Glomerular visceral epithelial cell (primary cell): ENCODE data around the gene TBCE.

Experiments
- DNase-seq: peaks from one replicate; pipeline ENCODE4 v3.0.0-alpha.2; 2016; ENCODE audit errors: extremely low spot score

Gene TBCE, protein sequence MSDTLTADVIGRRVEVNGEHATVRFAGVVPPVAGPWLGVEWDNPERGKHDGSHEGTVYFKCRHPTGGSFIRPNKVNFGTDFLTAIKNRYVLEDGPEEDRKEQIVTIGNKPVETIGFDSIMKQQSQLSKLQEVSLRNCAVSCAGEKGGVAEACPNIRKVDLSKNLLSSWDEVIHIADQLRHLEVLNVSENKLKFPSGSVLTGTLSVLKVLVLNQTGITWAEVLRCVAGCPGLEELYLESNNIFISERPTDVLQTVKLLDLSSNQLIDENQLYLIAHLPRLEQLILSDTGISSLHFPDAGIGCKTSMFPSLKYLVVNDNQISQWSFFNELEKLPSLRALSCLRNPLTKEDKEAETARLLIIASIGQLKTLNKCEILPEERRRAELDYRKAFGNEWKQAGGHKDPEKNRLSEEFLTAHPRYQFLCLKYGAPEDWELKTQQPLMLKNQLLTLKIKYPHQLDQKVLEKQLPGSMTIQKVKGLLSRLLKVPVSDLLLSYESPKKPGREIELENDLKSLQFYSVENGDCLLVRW

DNA sequence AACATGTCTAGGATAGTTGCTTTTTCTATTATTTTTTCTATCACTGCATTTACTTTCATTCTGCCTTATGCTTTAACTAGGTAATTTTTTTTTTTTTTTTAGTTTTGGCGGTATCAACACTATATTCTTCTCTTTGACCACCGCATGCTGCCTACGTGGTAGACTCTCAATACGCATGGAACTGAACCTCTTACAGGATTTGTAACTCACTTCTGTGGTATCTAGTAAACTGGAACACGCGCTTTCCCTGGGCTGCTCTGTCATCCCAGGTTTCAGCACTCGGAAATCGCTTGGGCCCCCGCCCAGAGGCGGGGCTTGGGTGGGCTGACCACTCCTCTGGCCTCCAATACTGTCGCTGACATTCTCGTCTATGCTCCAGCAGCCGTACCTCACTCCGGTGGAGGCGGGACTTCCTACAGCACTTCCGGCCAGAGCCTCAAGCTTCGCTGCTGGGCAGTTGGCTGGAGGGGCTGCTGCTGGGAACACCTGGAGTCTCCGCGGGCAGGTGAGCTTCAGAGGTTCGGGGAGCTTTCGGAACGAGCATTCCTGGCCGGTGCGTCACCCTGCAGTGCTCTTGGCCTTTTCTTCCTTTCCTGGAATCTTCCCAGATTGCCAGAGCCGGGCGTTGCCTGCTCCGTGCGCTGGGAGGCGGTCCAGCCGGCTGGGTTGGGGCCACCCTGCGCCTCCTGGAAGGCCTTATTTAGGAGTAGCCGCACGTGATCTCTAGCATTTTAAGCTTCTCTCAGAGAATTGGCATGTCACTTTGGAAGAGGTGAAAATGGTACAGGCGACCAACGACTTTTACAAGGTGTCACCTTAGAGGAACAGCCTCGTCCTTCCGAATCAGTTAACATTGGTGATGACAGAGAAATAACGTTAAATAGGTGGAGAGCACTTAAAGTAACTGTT, at the start of gene TBCE:
TBCE (plus strand) TSS at position 428 of the 909 bp plus-strand sequence. CDS start 12,623 bp downstream, outside the sequence.
- peak; percentile 97 for DNase-seq

DNA sequence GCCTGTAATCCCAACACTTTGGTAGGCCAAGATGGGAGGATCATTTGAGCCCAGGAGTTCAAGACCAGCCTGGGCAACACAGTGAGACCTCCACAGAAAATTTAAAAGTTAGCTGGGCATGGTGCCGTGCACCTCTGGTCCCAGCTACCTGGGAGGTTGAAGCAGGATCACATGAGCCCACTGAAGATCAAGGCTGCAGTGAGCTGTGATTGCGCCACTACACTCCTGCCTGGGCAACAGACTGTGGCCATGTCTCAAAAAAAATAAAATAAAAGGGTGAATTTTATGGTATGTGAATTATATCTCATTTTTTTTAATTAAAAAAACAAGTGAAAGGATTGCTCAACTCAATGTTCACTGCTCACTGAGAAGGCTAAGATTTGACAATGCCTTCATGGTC, 48.0 kb upstream of the TBCE start:
- no peak for DNase-seq

DNA sequence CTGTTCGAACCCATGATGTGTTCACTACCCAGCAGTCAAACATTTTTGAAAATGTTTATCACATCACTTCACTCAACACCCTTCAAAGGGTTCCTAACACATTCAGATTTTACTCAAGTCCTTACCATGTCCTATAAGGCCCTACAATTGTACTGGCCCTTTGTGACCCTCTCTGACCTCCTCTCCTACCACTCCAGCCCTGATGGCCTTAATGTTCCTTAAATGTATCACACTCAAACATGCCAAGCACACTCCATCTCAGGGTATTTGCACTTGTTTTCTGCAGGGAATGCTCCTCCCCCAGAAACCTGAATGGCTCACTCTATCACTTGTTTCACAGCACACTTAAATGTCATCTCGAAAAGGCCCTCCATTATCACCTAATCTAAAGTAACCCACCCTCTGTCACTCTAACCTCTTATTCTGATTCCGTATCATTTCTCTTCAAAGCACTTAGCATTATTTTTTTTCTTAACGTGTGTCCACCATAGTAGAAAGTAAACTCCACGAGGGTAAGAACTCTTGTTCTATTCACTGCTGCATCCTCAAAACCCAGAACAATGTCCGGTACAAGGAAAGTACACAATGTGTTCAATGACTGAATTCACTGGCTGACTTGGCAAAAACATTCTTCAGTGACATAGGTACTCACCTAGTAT, 46.6 kb upstream of the TBCE start:
- DNase-seq, result no peak

DNA sequence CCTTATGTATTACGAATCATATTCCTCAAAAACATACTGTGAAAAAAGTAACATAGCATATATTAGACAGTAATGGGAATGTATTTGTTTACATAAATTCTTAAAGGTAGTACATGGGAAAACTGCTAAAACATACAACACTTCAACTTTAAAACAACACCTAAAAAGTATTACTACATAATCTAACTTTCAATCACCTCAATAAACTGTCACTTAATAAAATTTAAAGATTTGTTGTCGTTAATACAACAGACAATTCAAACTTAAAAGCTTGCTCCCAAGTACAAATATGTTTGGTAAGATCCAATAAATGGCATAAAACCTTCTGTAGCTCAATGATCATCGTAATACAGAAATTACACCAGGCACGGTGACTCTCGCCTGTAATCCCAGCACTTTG, 42.9 kb upstream of the TBCE start:
- DNase-seq, result no peak

DNA sequence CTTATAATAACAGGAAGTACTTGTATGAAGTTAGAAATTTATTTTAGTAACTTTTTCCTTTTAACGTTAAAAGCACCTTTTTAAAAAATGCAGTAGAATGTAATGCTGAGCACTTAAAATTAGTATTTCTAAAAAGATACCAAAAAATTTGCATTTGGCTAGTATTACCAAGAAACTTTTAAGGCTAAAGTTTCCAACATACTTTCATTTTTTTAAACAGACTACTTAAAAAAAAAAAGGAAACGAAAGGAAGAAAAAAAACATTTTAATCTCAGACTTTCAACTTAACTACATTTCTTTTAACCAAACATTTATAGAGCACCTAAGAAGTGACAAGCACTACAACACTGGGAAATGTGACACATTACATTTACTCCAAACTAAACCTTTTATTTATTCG, 42.1 kb upstream of the TBCE start:
- no peak for DNase-seq

DNA sequence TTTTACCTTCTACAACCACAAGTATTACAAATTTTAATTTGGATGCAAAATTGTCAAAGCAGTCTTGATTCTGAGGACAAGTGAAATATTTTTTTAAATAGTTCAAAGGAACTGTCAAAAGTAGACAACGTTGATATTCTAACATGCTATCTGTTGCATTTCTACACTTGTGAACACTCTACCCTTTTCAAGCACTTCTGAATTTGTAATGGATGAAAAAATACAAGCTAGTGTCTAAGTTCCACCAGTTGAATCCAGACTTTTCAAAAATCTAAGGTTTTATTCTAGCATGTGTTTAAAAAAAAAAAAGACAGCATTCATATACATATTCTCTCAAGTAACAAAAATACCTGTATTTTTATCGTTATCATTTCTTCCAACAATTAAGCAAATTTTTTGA, 41.4 kb upstream of the TBCE start:
- no peak for DNase-seq

DNA sequence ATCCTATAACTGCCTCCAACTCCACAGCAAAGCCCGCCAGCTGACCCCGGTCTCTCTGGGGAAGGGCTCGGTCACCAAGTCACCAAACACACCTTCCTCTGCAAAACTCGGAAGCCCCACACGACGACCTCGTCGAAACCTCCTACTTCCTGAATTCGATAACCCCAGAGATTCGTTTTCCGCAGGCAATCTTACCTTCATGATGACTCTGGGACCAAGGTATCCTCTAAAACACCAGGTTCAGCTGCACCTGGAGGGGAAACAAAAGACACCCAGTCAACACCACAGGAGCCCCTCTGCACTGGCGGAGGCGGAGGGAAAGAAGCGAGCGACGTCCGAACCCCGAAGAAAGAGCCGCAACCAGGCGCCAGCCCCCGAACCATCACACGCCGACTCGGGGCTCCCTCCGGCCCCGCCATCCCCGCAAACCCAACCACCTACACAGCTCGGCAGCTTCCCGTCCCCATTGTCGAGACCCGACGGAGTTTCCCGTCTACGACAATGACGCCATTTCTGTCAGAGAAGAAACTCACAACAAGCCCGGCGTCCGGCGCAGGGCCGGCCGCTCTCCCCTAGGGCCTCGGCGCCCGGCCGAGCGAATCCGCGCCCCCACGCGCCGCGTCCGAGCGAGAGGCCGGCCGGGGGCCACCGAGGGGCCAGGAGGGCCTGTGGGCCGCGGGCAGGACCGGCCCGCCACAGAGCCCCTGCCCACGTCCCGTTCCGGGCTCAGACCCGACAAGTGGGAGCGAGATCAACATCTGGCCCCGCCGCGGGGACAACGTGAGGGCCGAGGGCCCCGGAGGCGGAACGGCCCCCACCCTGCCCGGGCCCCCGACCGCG, 40.3 kb upstream of the TBCE start:
- peak; percentile 30 for DNase-seq

DNA sequence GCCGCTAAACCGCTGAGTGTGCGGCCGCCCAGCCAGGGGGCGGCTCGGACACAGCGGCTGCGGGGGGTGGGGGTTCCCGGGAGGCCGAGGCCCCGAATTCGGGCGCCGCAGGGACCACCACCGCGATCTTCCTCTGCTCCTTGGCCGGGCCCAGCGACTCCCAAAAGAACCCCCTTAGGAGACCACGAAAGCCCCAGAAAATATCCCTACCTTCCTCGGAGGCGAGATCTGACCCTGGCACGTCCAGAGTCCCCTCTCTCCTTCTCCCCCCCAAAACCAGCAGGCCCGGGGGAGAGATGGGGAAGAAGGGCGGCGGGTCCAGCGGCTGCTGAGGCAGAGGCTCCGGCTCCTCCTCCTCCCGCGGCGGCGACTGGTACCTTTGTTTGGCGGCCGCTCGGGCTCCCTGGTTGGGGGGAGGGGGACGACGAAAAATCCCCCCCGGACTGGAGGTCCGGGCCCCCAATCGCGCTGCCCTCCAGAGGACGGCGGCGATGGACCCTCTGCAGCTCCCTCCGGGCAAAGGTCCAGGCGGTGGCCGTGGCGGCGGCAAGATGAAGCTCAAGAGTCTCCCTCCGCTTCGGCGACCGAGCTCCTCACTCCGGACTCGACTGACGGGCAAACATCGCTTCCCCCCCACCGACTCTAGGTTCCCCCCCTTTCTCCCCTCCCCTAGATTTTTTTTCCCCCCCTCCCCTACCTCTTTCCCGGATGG, 39.5 kb upstream of the TBCE start, which contains the start of gene ARID4B:
ARID4B (minus strand) TSS at position 621 of the 712 bp plus-strand sequence. CDS start 1,260 bp downstream, outside the sequence.
- no peak for DNase-seq

DNA sequence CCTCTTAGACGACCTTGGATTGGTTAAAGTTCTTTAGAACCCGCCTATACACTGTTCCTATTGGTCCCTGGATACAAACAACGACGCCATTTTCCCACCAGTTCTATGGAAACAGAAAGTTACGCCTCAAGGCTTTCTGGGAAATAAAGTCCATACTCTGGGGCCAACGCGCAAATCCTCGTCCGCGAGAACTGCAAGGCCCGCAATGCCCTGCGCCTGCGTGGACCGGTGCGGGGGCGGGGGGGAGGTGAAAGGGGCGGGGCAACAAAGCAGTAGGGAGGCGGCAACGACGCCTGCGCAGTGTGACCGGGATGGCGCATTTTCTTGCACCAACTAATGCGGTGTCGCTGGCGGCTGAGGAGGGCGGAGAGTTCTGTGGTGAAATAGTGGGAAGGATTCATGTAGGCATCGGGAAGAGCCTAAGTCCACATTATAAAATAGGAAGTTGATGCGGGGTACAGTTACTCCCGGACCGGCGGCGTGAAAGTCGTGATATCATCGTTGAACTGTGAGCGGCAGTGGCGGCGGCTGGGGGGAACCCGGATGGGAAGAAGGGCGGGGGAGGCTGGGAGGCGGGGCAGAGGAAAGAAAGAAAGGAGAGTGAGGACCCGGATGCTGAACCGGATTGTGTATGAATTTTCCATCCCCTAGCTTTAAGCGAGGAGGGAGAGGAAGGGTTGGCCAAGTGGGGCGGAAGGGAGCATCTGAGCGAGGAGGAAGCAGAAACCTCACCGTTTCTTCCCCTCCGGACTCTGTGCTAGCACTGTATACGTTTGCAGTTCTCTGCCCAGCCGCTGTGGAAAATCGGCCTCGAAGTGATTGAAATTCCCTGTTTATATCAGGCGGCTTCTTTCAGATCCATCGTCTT, 38.7 kb upstream of the TBCE start, which contains the start of gene GGPS1:
GGPS1 (plus strand) TSS at position 300 of the 868 bp plus-strand sequence. CDS start 6,695 bp downstream, outside the sequence.
- DNase-seq, result peak; percentile 100

DNA sequence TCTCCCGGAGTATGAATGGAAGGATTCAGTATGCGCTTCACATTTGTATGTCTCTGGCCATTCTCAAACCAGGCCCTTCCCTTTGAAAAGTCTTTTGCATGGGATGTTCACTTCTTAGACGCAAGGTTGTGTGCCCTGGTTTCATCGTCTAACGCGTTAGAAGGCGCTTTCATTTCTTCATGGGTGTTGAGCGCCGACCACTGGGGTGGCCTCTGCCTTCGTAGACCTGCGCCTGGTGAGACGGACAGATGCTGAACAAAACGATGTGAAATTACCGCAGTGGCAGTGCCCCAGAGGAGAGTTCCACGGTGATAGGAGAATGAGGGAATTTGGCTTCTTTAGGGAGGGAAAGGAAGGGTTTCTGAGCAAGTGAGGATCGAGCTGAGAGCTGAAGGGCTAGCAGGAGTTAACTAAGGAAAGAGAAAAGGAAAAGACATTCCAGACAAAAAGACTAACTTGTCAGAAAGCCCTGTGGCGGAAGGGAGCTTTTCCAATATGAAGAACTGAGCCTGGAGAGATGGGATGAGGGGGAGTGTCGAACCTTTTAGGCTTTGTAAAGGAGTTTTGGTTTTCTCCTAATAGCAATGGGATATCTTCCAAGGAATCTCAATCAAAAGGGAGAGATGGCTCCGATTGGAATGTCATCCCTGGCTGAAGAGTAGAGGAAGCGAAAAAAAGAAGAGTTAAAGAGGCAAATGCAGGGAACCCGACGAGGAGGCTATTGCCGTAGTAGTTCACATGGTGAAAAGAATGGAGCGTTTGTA, 37.9 kb upstream of the TBCE start:
- peak; percentile 47 for DNase-seq

DNA sequence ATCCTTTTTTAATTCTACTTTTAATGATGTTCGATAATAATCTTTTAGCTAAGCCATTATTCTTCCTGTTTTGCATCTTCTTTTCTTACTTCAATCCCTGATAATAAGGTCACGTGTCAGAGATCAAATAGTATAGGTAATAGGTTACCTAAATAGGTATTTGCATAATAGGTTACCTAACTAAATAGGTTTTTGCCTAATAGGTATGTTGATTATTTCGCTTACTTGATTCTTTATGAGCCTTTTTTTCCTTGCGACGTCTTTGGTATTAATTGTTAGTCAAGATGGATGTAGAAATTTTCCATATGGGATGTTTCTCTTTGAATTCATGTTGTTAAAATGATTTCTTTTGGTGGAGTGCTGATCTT, 36.3 kb upstream of the TBCE start:
- no peak for DNase-seq

DNA sequence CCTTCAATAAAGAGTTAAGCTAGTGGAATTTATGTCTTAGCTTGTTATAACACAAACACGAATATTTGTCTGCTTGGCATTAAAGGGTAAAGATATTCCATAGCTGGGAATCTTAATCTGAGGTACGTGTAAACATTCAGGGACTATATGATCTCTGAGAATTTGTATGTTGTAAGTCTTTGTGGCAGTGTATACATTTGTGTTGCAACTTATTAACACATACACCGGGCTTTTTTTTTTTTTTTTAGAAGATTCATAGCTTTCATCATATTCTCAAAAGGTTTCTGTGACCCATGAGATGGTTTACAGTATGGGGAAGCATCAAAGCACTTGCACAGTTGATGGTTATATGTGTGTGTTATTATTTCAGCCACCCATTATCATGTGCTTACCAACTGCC, 35.8 kb upstream of the TBCE start:
- DNase-seq, result no peak

DNA sequence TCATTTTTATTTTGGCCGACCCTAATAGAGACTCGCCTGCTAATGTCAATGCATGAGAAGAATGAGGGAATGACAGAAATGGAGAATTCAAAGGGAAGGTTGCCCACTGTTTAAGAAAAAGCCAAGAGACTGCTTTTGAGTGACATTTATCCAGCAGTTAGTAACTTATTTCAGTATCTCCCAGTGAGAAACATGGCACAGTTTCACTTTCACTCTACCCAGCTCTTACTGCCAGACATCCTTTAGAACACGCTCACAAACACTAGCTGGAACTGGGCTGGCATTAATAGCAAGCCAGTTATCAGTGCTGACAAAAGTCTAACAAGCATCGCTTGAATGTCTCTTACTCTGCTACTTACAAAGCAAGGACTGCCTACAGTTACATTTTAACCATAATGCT, 30.3 kb upstream of the TBCE start:
- peak; percentile 45 for DNase-seq

DNA sequence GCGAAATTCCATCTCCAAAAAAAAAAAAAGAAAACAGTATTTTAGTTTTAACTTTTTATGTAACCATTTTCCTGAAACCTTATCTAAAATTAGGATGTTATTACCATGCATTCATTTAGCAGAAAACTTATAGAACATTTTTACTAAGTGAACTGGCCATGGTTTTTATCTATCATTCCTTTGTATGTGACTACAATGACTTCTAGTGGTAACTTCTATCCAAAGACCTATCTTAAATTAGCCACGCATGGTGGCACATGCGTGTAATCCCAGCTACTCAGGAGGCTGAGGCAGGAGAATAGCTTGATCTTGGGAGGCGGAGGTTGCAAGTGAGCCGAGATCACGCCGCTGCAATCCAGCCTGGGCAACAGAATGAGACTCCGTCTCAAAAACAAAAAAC, 27.5 kb upstream of the TBCE start:
- no peak for DNase-seq

DNA sequence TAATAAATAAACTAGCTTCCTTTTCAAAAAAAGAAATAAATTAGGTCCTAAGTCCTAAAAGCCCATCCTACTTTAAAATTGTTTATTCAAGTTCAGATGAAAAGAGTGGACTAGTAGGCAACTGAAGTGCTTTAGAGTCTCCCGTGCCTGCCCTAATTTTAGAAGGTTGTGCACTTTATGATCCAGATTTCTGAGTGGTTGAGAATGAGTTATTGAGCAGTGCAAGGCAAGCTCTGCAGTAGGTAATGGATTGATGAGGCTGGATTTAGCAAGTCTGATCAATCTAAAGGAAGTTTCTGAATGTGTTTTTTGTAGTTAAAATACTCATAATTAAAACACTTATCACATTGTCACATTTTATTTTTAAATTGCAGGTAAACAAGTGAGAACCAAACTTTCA, 25.9 kb upstream of the TBCE start:
- DNase-seq, result no peak

DNA sequence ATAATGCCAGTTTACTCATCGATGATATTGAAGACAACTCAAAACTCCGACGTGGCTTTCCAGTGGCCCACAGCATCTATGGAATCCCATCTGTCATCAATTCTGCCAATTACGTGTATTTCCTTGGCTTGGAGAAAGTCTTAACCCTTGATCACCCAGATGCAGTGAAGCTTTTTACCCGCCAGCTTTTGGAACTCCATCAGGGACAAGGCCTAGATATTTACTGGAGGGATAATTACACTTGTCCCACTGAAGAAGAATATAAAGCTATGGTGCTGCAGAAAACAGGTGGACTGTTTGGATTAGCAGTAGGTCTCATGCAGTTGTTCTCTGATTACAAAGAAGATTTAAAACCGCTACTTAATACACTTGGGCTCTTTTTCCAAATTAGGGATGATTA, 25.2 kb upstream of the TBCE start:
- DNase-seq, result no peak

DNA sequence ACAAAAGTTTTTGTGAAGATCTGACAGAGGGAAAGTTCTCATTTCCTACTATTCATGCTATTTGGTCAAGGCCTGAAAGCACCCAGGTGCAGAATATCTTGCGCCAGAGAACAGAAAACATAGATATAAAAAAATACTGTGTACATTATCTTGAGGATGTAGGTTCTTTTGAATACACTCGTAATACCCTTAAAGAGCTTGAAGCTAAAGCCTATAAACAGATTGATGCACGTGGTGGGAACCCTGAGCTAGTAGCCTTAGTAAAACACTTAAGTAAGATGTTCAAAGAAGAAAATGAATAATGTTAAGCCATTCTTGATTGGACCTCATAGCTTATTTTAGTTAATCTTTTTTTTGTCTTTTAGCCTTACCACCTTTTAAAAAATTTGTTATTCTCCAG, 24.8 kb upstream of the TBCE start:
- DNase-seq, result no peak

DNA sequence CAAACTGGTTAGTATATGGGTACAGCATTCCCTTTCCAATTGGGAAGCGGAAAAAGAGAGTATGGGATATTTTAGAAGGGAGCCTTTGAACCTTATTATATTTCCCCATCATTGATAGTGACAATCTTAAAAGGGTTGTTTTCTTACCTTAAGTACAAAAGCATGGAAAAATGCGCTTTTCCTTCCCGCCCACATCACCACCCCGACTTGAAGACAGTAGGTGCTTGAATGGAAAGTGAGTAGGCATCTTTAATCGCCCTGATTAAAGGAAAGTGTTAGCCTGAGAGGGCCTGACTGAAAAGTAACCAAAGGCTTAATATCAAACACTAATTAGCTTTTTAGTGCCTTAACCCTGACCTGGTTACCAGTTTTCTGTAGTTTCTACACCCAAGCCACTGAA, 23.5 kb upstream of the TBCE start:
- no peak for DNase-seq

DNA sequence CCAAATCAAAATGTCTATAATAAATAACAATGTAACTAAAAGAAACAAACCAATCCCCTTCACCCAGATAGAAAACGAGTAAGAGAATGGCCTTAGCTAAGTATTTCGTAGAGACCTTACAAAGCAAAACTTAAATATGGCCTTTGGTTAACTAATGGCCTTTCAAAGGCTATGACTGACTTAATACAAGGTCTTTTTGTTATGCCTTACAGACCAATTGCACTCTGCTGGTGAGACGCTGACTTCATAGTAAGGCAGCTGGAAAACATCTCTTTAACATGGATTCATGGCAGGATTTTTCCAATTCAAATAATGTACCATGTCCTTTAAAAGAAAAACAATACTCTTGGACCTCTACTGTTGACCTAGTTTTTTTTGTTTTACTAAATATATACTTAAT, 15.8 kb upstream of the TBCE start:
- no peak for DNase-seq
